K562 (cell line): ENCODE results near the gene ILK.

Source experiments
- ARID2 ChIP-seq: fragments of 450-650 bp; IDR thresholded peaks from 2 replicates; pipeline ENCODE4 v1.6.1; 2017; ENCODE audit warnings: antibody characterized with exemption, mild to moderate bottlenecking
- ZNF175 ChIP-seq: fragments of 200-800 bp; sonication (Bioruptor generic); IDR thresholded peaks from 2 replicates; pipeline ENCODE4 v1.6.1; 2016; ENCODE audit warnings: low read depth, mild to moderate bottlenecking, missing genetic modification characterization, missing compliant biosample characterization

DNA sequence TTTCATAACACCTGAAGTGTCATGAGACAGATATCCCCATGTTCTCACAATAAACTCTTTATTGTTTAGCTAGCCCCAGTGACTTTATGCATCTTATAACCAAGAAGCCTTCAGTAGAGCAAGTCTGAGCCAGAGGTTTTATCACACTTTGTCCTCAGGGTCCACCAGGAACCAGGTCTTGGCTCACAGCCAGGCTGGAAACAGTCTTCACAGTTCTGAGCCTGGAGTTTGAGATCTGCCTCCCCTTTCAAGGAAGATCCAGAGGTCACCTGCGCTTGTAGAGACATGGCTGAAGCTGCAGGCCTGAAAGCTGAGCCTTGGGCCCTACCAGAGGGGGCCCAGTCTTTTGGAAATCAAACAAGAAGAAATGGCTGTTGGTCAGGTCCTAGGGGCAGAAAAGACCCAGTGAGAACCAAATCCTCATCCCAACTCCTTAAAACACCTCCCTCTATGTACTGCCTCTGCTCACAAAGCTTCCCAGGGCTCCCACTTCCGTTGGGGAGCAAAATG, 3.6 kb upstream of the ILK start:
- TF ChIP-seq ARID2 (no peak), ZNF175 (CRISPR knock-in tag) (no peak)
